ENCODE results near the gene AP1G2.
A peak's percentile ranks its signal among the peaks of the same experiment; 100 is the strongest.
"Not testable (repeated sequence)": the region's sequence is repeated elsewhere in the genome, so short reads cannot be mapped to it uniquely, and the experiment has no call there.

AP1G2 gene

DNA sequence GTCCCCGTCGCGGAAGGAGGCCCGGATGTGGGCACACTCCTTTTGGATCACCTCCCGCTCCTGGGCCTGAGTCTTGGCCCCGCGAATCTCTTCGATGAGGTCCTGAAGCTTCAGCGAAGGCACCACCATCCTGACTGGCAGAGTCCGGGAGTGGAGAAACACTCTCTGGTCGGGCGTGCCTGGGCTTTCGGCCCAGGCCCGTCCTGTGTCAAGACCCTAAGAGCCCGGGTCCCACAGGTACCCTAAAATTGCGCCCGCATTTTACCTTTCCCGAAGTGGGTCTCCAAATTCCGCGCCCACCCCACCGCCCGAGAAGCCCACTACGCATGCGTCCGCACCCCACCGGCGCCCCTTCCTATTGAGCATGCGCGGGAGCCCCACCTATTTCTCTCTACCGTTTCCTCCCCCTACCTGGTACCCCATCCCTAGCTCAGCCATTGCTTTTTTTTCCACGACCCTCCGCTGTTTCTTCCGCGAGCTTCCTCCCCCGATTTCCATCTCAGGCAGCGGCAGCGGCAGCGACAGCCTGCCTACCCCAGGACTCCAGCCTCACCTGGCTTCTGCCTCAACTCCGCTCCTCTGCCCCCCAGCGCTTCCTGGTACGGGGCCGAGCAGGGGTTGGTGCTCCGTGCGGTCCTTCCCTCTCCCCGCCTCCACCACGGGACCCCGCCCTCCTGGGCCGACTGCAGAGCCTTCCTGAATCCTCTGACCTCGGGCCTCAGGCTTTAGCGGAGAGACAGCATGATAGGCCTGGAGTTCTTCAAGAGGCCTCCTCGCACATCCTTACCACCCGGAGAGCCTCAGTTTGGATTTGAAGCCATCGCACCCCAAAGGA is at the start of gene AP1G2:
AP1G2 (minus strand) TSS at position 606 of the 835 bp plus-strand sequence; CDS start at position 129, 477 bp downstream.
- ATAC-seq (ENCODE audit: low read depth) (peak; percentile 92), DNase-seq (ENCODE audit: low spot score in 2 of 2) (peak; percentile 67 to 73)
- Mint-ChIP-seq H3K27ac (peak within 1 kb of the TSS; percentile 93), H3K4me1 (peaks cover 36% of the 10 kb centered on the region), H3K27me3 (peaks cover 6% of the 10 kb centered on the region), H3K9me3 (no peaks in the 10 kb centered on the region), H3K36me3 (peaks cover 15% of the 10 kb centered on the region), H3K4me3 (peak within 1 kb of the TSS; percentile 100)

- no peaks in the 10 kb centered on the region for H3K4me1 Mint-ChIP-seq
- no peaks in the 10 kb centered on the region for H3K36me3 Mint-ChIP-seq
- H3K27me3 Mint-ChIP-seq: peaks cover 15% of the 10 kb centered on the region
- H3K27ac Mint-ChIP-seq: no peak overlapping the region
- no peak for ATAC-seq (ENCODE audit: low read depth)
- no peaks in the 10 kb centered on the region for H3K9me3 Mint-ChIP-seq
- DNase-seq (ENCODE audit: low spot score in 2 of 2): no peak
- no peak overlapping the region for H3K4me3 Mint-ChIP-seq
Observed at GRCh38 chr14:23615856-23616255, 48.3 kb upstream of the AP1G2 start.

- Mint-ChIP-seq H3K27ac (no peak overlapping the region), H3K36me3 (no peaks in the 10 kb centered on the region), H3K4me1 (no peaks in the 10 kb centered on the region), H3K4me3 (no peak overlapping the region), H3K27me3 (peaks cover 12% of the 10 kb centered on the region), H3K9me3 (no peaks in the 10 kb centered on the region)
- DNase-seq (ENCODE audit: low spot score in 2 of 2) (no peak), ATAC-seq (ENCODE audit: low read depth) (no peak)
Observed at GRCh38 chr14:23614395-23614828, 46.8 kb upstream of the AP1G2 start.

DNA sequence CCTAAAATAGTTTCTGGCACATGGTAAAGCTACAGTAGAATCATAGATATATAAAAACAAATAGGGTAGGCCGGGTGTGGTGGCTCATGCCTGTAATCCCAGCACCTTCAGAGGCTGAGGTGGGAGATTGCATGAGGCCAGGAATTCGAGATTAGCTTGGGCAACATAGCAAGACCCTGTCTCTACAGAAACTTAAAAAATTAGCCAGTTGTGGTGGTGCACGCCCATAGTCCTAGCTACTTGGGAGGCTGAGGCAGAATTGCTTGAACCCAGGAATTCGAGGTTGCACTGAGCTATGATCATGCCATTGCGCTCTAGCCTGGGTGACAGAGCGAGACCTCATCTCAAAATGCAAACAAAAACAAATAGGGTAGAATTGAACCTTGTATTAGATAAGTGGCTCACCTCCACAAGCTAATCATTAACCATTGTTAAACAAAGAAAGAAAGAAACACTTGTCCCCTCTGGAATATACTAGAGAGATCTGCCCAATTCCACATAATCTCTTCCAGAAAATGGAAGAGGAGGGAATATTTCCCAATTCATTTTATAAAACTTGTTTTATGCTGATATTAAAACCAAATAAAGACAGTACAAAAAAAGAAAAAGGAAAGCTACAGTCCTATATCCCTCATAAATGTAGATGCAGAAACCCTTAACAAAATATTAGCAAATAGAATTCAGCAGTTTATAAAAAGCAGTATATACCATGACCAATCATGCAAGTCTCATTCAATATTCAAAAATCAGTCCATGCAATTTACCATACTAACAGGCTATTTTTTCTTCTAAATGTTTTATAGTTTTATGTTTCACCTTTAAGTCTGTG is 45.9 kb upstream of the AP1G2 start:
- no peak for DNase-seq (ENCODE audit: low spot score in 2 of 2)
- no peaks in the 10 kb centered on the region for H3K9me3 Mint-ChIP-seq
- H3K36me3 Mint-ChIP-seq: no peaks in the 10 kb centered on the region
- H3K4me3 Mint-ChIP-seq: no peak overlapping the region
- H3K27ac Mint-ChIP-seq: no peak overlapping the region
- H3K27me3 Mint-ChIP-seq: peaks cover 11% of the 10 kb centered on the region
- no peaks in the 10 kb centered on the region for H3K4me1 Mint-ChIP-seq
- ATAC-seq (ENCODE audit: low read depth): no peak

DNA sequence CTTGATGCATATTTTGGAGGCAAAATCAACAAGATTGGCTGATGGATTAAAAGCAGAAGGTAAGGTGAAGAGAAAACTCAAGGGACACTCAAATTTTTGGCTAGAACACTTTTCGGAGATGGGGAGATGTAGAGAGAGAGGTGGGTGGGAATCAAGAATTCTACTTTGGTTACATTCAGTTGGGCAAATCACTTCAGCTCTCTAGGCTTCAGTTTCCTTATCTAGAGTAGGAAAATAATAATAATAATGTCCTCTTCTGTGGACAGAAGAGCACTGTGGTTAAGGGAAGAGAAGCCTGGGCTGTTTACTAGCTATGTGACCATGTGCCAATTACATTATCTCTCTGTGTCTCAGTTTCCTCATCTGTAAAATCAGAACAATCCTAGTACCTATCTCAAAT is 45.2 kb upstream of the AP1G2 start:
- DNase-seq (ENCODE audit: low spot score in 2 of 2): no peak
- H3K27ac Mint-ChIP-seq: no peak overlapping the region
- ATAC-seq (ENCODE audit: low read depth): no peak
- no peaks in the 10 kb centered on the region for H3K36me3 Mint-ChIP-seq
- H3K4me3 Mint-ChIP-seq: no peak overlapping the region
- H3K4me1 Mint-ChIP-seq: no peaks in the 10 kb centered on the region
- H3K27me3 Mint-ChIP-seq: peaks cover 11% of the 10 kb centered on the region
- H3K9me3 Mint-ChIP-seq: no peaks in the 10 kb centered on the region

- ATAC-seq (ENCODE audit: low read depth): no peak
- Mint-ChIP-seq H3K9me3 (no peaks in the 10 kb centered on the region), H3K4me1 (no peaks in the 10 kb centered on the region), H3K27ac (no peak overlapping the region), H3K36me3 (no peaks in the 10 kb centered on the region), H3K4me3 (no peak overlapping the region), H3K27me3 (peaks cover 12% of the 10 kb centered on the region)
- no peak for DNase-seq (ENCODE audit: low spot score in 2 of 2)
Observed at GRCh38 chr14:23612354-23612732, 44.8 kb upstream of the AP1G2 start.

- H3K4me1 Mint-ChIP-seq: no peaks in the 10 kb centered on the region
- DNase-seq (ENCODE audit: low spot score in 2 of 2) (no peak), ATAC-seq (ENCODE audit: low read depth) (no peak)
- no peak overlapping the region for H3K27ac Mint-ChIP-seq
- H3K27me3 Mint-ChIP-seq: peaks cover 17% of the 10 kb centered on the region
- H3K4me3 Mint-ChIP-seq: no peak overlapping the region
- H3K36me3 Mint-ChIP-seq: no peaks in the 10 kb centered on the region
- no peaks in the 10 kb centered on the region for H3K9me3 Mint-ChIP-seq
Observed at GRCh38 chr14:23610815-23611289, 43.3 kb upstream of the AP1G2 start.

- no peak for DNase-seq (ENCODE audit: low spot score in 2 of 2)
- H3K27ac Mint-ChIP-seq: no peak overlapping the region
- H3K4me3 Mint-ChIP-seq: no peak overlapping the region
- no peaks in the 10 kb centered on the region for H3K36me3 Mint-ChIP-seq
- no peaks in the 10 kb centered on the region for H3K9me3 Mint-ChIP-seq
- H3K27me3 Mint-ChIP-seq: peaks cover 17% of the 10 kb centered on the region
- ATAC-seq (ENCODE audit: low read depth): no peak
- H3K4me1 Mint-ChIP-seq: no peaks in the 10 kb centered on the region
Observed at GRCh38 chr14:23610090-23610814, 42.7 kb upstream of the AP1G2 start.

DNA sequence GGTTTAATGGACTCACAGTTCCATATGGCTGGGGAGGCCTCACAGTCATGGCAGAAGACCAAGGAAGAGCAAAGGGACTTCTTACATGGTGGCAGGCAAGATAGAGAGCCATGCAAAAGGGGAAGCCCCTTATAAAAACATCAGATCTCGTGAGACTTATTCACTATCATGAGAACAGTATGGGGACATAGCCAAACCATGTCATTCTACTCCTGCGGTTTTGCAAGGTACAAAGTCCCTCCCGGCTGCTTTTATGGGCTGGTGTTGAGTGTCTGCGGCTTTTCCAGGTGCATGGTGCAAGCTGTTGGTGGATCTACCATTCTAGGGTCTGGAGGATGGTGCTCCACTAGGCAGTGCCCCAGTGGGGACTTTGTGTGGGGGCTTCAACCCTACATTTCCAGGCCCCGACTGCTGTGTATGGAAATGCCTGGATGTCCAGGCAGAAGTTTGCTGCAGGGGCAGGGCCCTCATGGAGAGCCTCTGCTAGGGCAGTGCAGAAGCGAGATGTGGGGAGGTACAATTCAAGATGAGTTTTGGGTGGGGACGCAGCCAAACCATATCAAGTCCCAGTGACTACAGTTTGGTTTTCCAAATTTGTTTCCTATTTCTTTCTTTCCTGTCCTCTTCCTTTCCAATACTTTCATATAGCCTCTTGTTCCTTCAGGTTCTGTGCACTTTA is 42.0 kb upstream of the AP1G2 start:
- H3K27me3 Mint-ChIP-seq: peaks cover 16% of the 10 kb centered on the region
- not testable (repeated sequence) for DNase-seq (ENCODE audit: low spot score in 2 of 2); H3K27ac Mint-ChIP-seq; H3K36me3 Mint-ChIP-seq; ATAC-seq (ENCODE audit: low read depth); H3K4me1 Mint-ChIP-seq; H3K4me3 Mint-ChIP-seq; H3K9me3 Mint-ChIP-seq

DNA sequence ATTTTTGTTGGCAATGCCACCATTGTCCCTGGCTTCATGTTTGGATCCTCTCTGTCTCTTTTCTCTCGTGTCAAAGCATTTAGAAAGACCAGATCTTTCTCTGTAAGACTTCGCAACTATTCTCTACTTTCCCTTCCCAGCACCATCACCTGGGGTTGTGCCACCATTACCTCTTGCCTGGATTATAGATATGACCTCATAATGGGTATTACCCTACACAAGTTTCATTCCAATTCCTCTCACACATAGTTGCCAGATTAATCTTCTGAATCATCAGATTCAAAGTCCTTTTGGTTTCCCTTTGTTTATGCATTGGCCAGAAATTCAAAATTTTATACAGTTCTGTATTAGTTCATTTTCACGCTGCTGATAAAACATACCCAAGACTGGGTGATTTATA is 41.4 kb upstream of the AP1G2 start:
- no peak for ATAC-seq (ENCODE audit: low read depth)
- H3K36me3 Mint-ChIP-seq: no peaks in the 10 kb centered on the region
- no peak overlapping the region for H3K27ac Mint-ChIP-seq
- DNase-seq (ENCODE audit: low spot score in 2 of 2): no peak
- H3K4me3 Mint-ChIP-seq: no peak overlapping the region
- H3K27me3 Mint-ChIP-seq: peaks cover 13% of the 10 kb centered on the region
- no peaks in the 10 kb centered on the region for H3K9me3 Mint-ChIP-seq
- H3K4me1 Mint-ChIP-seq: no peaks in the 10 kb centered on the region

DNA sequence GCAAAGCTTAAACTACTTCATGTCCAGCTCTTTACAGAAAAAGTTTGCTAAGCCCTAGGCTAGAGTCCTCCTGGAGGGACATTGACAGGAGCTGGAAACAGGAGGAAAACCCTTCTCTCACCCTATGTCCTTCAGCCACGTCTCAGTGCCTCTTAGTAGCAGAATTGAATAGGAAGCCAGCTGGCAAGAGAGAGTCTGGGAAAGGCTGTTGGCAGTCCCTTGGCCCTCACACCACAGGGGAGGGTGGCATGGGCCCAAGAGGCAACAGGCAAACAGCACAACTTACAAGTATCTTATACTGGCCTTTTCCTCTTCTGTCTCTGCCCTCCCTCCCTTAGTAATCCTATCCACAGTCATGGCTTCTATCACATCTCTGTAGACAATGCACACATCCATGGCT is 40.9 kb upstream of the AP1G2 start:
- H3K4me3 Mint-ChIP-seq: no peak overlapping the region
- H3K27ac Mint-ChIP-seq: no peak overlapping the region
- DNase-seq (ENCODE audit: low spot score in 2 of 2): no peak
- peaks cover 12% of the 10 kb centered on the region for H3K27me3 Mint-ChIP-seq
- no peaks in the 10 kb centered on the region for H3K4me1 Mint-ChIP-seq
- no peak for ATAC-seq (ENCODE audit: low read depth)
- no peaks in the 10 kb centered on the region for H3K36me3 Mint-ChIP-seq
- no peaks in the 10 kb centered on the region for H3K9me3 Mint-ChIP-seq

DNA sequence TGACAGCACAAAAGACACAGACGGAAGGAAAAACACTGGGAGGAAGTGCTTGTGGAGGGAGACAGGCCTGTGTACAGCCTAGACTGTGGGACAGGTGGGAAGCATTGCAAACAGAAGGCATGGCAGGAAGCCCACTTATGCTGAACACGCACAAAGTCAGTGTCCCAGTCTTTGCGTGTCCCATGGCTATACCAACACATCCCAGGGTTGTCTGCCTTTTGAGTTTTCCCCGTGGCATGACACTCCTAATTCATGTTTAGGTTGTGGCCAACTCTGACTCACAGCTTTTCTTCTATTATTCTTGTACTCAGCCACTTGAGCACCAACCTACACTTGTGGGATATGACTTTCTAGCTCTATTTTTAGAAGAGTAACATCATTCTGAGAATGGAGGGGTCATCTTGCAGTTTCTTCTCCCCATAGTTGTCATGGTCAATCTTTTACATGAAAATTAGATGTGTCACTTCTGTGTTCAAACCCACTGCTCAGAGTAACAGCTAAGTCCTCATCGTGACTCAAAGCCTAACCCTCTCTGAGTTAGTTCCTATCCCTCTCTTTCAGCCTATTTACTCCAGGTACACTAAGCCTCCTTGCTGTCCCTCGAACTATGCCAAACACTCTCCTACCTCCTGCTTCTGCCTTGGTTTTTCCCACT is 38.5 kb upstream of the AP1G2 start:
- no peak overlapping the region for H3K4me3 Mint-ChIP-seq

DNA sequence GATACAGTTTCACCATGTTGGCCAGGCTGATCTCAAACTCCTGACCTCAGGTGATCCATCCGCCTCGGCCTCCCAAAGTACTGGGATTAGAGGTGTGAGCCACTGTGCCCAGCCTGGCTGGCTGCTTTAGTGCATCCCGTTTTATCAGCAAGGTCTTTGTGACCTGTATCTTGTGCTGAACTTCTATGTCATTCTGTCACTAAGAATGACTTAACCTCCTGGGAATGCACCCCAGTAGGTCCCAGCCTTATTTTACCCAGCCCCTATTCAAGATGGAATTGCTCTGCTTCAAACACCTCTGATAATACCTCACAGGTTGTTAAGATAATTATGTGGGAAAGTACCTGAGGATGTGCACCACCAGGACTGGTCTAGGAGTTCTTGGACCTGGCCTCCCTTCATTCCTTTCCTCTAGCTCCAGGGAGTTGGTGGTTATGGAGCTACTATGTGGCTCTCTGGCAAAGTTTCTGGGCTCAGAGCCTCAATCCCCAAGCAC is 37.1 kb upstream of the AP1G2 start:
- Mint-ChIP-seq H3K36me3 (no peaks in the 10 kb centered on the region), H3K4me1 (no peaks in the 10 kb centered on the region), H3K9me3 (peaks cover 1% of the 10 kb centered on the region), H3K4me3 (no peak overlapping the region), H3K27me3 (peaks cover 8% of the 10 kb centered on the region), H3K27ac (no peak overlapping the region)
- DNase-seq (ENCODE audit: low spot score in 2 of 2) (no peak), ATAC-seq (ENCODE audit: low read depth) (no peak)

More for the DNA sequence above, 38.5 kb upstream of the AP1G2 start:
- Mint-ChIP-seq H3K9me3 (no peaks in the 10 kb centered on the region), H3K4me1 (no peaks in the 10 kb centered on the region), H3K27ac (no peak overlapping the region), H3K36me3 (no peaks in the 10 kb centered on the region), H3K27me3 (peaks cover 6% of the 10 kb centered on the region)
- DNase-seq (ENCODE audit: low spot score in 2 of 2) (no peak), ATAC-seq (ENCODE audit: low read depth) (no peak)

Data from memory B cell (primary cell).